Endothelial cell of umbilical vein (primary cell): ENCODE results near the gene DTX3. TPM values are rescaled to one million over a fixed set of nuclear protein-coding genes. Genes with fewer than 3 reads are reported as not detected.

Source experiments
- BruUV-seq: library from RNA; stranded (reverse); fragments of 400-500 nt; replicated peaks from 2 replicates; lab custom pipeline; 2021; lab: Mats Ljungman, UMichigan
- CTCF ChIA-PET: fragments of 300-600, 350-600 bp; sonication (Branson Sonifier 250); formaldehyde crosslinking; loops from one replicate; lab custom pipeline; 2021; ENCODE audit warnings: antibody characterized with exemption, inconsistent platforms; lab: Charles Lee
- POLR2A ChIA-PET: fragments of 300-600, 350-600 bp; sonication (Branson Sonifier 250); formaldehyde crosslinking; loops from one replicate; lab custom pipeline; 2021; ENCODE audit warnings: antibody characterized with exemption, inconsistent platforms; lab: Charles Lee
- DNase-seq: peaks from one replicate; pipeline ENCODE4 v3.0.0-alpha.2; 2011; ENCODE audit warnings: low read depth, low spot score
- FAIRE-seq: peaks from 2 replicates; lab custom pipeline; 2011; peaks lifted over from hg19 to GRCh38; lab: Jason Lieb, UNC
- H2AFZ ChIP-seq: 2 replicates; pipeline ENCODE4 v1.6.0; 2012; ENCODE audit warnings: low read depth, low read length, control low read depth, inconsistent platforms
- H3K27ac ChIP-seq: 2 replicates; pipeline ENCODE4 v1.5.1; 2011; ENCODE audit warnings: low read depth, mild to moderate bottlenecking, control low read depth, low read length, moderate library complexity; ENCODE audit not compliant: insufficient read depth
- H3K27me3 ChIP-seq, 2 experiments: 2 replicates each; pipeline versions ENCODE4 v1.6.0 to v1.6.1; 2011; ENCODE audit warnings: low read length in 2 of 2, mixed read lengths in 1 of 2; ENCODE audit not compliant: control insufficient read depth in 2 of 2, insufficient read depth in 2 of 2
- H3K36me3 ChIP-seq, 2 experiments: 2 replicates in 1 of 2; 3 replicates in 1 of 2; pipeline ENCODE4 v1.5.1; 2011; ENCODE audit warnings: low read length in 2 of 2, mild to moderate bottlenecking in 1 of 2, moderate library complexity in 1 of 2; ENCODE audit not compliant: control insufficient read depth in 2 of 2, insufficient read depth in 2 of 2; ENCODE audit errors: extremely low read depth in 1 of 2
- H3K4me1 ChIP-seq: 3 replicates; pipeline ENCODE4 v1.5.1; 2011; ENCODE audit warnings: mild to moderate bottlenecking, low read length; ENCODE audit not compliant: control insufficient read depth, insufficient read depth; ENCODE audit errors: extremely low read depth
- H3K4me2 ChIP-seq: 2 replicates; pipeline ENCODE4 v1.6.1; 2011; ENCODE audit warnings: low read length, control low read depth, mixed read lengths; ENCODE audit not compliant: insufficient read depth
- H3K4me3 ChIP-seq, 3 experiments: fragments of 200-600 bp in 1 of 3; sonication (generic), shearing (Covaris generic) in 1 of 3; replicated peaks in 1 of 3; 2 replicates each; pipeline ENCODE4 v1.5.1; 2011 to 2016; ENCODE audit warnings: control low read depth in 3 of 3, low read length in 3 of 3, mild to moderate bottlenecking in 2 of 3, inconsistent platforms in 1 of 3, low read depth in 1 of 3, moderate library complexity in 1 of 3; ENCODE audit not compliant: insufficient read depth in 1 of 3
- H3K79me2 ChIP-seq: 2 replicates; pipeline ENCODE4 v1.6.0; 2012; ENCODE audit warnings: low read length, inconsistent platforms; ENCODE audit not compliant: control insufficient read depth, insufficient read depth
- H3K9ac ChIP-seq: replicated peaks from 2 replicates; pipeline ENCODE3; 2011; ENCODE audit warnings: low read length, control low read depth; ENCODE audit not compliant: insufficient read depth; ENCODE audit errors: extremely low read depth
- H3K9me1 ChIP-seq: replicated peaks from 3 replicates; pipeline ENCODE4 v1.6.0; 2011; ENCODE audit warnings: mild to moderate bottlenecking, low read length; ENCODE audit not compliant: control insufficient read depth, insufficient read depth; ENCODE audit errors: extremely low read depth
- H3K9me3 ChIP-seq: replicated peaks from 2 replicates; pipeline ENCODE4 v1.5.1; 2012; ENCODE audit warnings: low read length, inconsistent platforms; ENCODE audit not compliant: control insufficient read depth, insufficient read depth
- H4K20me1 ChIP-seq: replicated peaks from 2 replicates; pipeline ENCODE3; 2011; ENCODE audit warnings: mild to moderate bottlenecking, low read length; ENCODE audit not compliant: control insufficient read depth, insufficient read depth; ENCODE audit errors: extremely low read depth
- EZH2 ChIP-seq: IDR thresholded peaks from 2 replicates; pipeline ENCODE4 v1.6.1; 2012; ENCODE audit warnings: borderline replicate concordance, low read depth, mild to moderate bottlenecking, moderate library complexity, low read length, inconsistent platforms; ENCODE audit not compliant: severe bottlenecking
- FOS ChIP-seq: IDR thresholded peaks from 2 replicates; pipeline ENCODE4 v1.6.1; 2011; ENCODE audit warnings: mild to moderate bottlenecking, low read length, moderate library complexity, borderline replicate concordance; ENCODE audit not compliant: insufficient read depth
- JUN ChIP-seq: IDR thresholded peaks from 2 replicates; pipeline ENCODE4 v1.6.1; 2011; ENCODE audit warnings: borderline replicate concordance, low read depth; ENCODE audit not compliant: insufficient read length, insufficient read depth
- POLR2AphosphoS5 ChIP-seq: IDR thresholded peaks from 2 replicates; pipeline ENCODE4 v1.6.1; 2012; ENCODE audit warnings: low read depth, mild to moderate bottlenecking, control low read depth, low read length, moderate library complexity; ENCODE audit not compliant: insufficient read depth
- dilution Hi-C: fragments of 300-500 bp; cut with MboI; formaldehyde crosslinking; loops from one replicate; pipeline ENCODE4 v1.15.0; 2019; ENCODE audit warnings: low sequenced_read_pairs; ENCODE audit not compliant: extremely low pct_ligation_motif_present
- intact Hi-C: fragments of 100-400 bp; cut with micrococcal nuclease; formaldehyde crosslinking; loops from one replicate; pipeline ENCODE4 v1.10.0; 2022
- polyA plus RNA-seq, 4 experiments: library from polyadenylated mRNA; depleted of rRNA in 3 of 4; stranded (reverse) in 3 of 4; unstranded in 1 of 4; fragments of >200 nt; gene quantifications; 2 replicates each; pipeline versions ENCODE4 v1.2.1 to v1.2.3, GENCODE V29; 2011 to 2012; ENCODE audit warnings: missing spikeins in 1 of 4
- total RNA-seq: library from RNA; stranded (reverse); gene quantifications from 2 replicates; pipeline ENCODE4 v1.2.3, GENCODE V29; 2021
- TF ChIP-seq, protein P1 (sequence below): IDR thresholded peaks from 2 replicates; pipeline ENCODE4 v1.6.1; 2011; ENCODE audit not compliant: insufficient read depth, insufficient read length
- TF ChIP-seq, protein P2 (sequence below), 2 donors: IDR thresholded peaks; 1 replicate in 1 of 2; 2 replicates in 1 of 2; pipeline ENCODE4 v1.5.1; 2011; ENCODE audit warnings: low read length in 2 of 2, mild to moderate bottlenecking in 2 of 2, moderate library complexity in 2 of 2, control low read depth in 1 of 2, inconsistent platforms in 1 of 2, low read depth in 1 of 2; ENCODE audit not compliant: insufficient read depth in 1 of 2; ENCODE audit errors: extremely low read depth in 1 of 2

DTX3 gene
- total and polyA plus RNA-seq, 2 donors (not counting 3 experiments of a cell fraction or from before 2014, with no cell fraction given): 34.5 to 51.4 TPM

DNA sequence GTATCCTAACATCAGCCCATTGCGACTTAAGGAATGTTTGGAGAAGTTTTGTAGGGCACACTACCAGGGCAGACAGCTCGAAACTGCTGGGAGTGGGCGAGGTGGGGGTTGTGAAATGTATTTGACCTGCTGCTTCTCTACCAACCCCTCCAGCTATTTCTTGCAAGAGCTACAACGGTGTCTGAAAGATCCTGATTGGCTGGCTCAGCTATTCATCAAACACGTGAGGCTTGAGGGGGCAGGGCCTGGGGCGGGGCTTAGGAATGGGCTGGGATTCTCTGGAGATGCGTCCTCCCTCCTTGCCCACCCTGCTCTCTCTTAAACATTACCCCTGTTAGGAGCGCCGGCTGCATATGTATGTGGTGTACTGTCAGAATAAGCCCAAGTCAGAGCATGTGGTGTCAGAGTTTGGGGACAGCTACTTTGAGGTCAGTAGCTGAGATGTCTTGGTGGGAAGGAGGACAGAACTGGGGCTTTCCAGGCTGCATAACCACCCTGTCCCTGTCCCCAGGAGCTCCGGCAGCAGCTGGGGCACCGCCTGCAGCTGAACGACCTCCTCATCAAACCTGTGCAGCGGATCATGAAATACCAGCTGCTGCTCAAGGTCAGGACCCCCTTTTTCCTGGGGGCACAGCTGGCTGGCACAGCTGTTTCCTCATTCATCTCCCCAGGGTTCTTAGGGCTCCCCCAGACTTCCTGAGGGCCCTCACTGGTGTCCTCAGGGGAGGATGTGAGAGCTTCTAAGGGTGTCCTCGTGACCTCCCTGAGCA lies 9.7 kb downstream of the DTX3 start:
- peaks cover 12 to 24% of the 10 kb centered on the region in 2 experiments for H3K27me3 ChIP-seq
- H3K27ac ChIP-seq: no peak overlapping the region
- no peak overlapping the region for H3K4me2 ChIP-seq
- peak; percentile 15 for FAIRE-seq
- H3K9me1 ChIP-seq: no peaks in the 10 kb centered on the region
- no peak for DNase-seq
- TF ChIP-seq POLR2AphosphoS5: no peak
- no peak for TF ChIP-seq EZH2
- TF ChIP-seq, protein P1, sequence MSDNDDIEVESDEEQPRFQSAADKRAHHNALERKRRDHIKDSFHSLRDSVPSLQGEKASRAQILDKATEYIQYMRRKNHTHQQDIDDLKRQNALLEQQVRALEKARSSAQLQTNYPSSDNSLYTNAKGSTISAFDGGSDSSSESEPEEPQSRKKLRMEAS: no peak
- TF ChIP-seq, protein P2, sequence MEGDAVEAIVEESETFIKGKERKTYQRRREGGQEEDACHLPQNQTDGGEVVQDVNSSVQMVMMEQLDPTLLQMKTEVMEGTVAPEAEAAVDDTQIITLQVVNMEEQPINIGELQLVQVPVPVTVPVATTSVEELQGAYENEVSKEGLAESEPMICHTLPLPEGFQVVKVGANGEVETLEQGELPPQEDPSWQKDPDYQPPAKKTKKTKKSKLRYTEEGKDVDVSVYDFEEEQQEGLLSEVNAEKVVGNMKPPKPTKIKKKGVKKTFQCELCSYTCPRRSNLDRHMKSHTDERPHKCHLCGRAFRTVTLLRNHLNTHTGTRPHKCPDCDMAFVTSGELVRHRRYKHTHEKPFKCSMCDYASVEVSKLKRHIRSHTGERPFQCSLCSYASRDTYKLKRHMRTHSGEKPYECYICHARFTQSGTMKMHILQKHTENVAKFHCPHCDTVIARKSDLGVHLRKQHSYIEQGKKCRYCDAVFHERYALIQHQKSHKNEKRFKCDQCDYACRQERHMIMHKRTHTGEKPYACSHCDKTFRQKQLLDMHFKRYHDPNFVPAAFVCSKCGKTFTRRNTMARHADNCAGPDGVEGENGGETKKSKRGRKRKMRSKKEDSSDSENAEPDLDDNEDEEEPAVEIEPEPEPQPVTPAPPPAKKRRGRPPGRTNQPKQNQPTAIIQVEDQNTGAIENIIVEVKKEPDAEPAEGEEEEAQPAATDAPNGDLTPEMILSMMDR (IDR thresholded peaks at IDR 0.05; ENCODE audit: extremely low read depth in 1 of 2, insufficient read depth in 1 of 2, low read depth in 1 of 2, low read length in 2 of 2): no peak
- no peak for TF ChIP-seq JUN
- no peak for TF ChIP-seq FOS
- dilution Hi-C loops (no loop called here), intact Hi-C loops (no loop called here)
- no peaks in the 10 kb centered on the region for H3K36me3 ChIP-seq
- no peak overlapping the region for H2AFZ ChIP-seq
- BruUV-seq: no TSS peak
- POLR2A ChIA-PET: no interaction called here
- no peaks in the 10 kb centered on the region for H3K79me2 ChIP-seq
- CTCF ChIA-PET: interaction anchor here (1.4 to 5.7 kb wide), 3 partner anchors 16 to 30 kb away, joined by 3 to 54 read pairs (median 8); partner anchors contain the start of gene B4GALNT1
- H3K9me3 ChIP-seq: no peaks in the 10 kb centered on the region
- H3K4me1 ChIP-seq: peaks cover 3% of the 10 kb centered on the region
- no peak overlapping the region for H3K9ac ChIP-seq
- no peaks in the 10 kb centered on the region for H4K20me1 ChIP-seq
- H3K4me3 ChIP-seq: no peak overlapping the region
